ENCODE data around the gene C2orf69. TPM values are rescaled to one million over a fixed set of nuclear protein-coding genes. Genes with fewer than 3 reads are reported as not detected.

C2orf69 gene
- total RNA-seq, 1 experiment from 2014 or later = 22.0 TPM

DNA sequence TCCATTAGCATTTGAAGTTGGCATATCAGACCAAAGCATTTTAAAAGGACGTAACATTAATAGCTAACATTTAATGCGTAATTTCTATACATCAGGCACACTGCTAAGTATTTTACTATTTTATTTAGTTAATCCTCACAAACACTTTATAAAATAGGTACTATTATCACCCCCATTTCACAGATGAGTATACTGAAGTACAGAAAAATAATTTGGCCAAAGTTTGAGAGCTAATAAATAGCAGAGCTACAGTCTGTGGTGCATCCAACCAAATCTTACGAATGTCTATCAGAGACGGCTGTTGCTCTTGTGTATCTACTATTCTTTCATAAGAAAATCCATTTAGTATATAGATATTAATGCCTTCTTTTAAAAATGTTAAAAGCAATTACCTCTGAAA lies 32.3 kb downstream of the C2orf69 start:
- H2BK20ac ChIP-seq (ENCODE audit: low read depth, low read length, poor library complexity, severe bottlenecking) = no peak overlapping the region
- H2BK5ac ChIP-seq (ENCODE audit: insufficient read length, low read length) = no peak overlapping the region
- no peak overlapping the region for H2BK12ac ChIP-seq (ENCODE audit: insufficient read length, low read depth, low read length)
- no peak overlapping the region for H4K8ac ChIP-seq (replicated peaks; ENCODE audit: insufficient read length, low read depth, low read length)
- H3K18ac ChIP-seq (ENCODE audit: insufficient read length, low read depth, low read length) = no peak overlapping the region
- H2AFZ ChIP-seq (ENCODE audit: low read length) = no peak overlapping the region
- H3K4me1 Mint-ChIP-seq = no peaks in the 10 kb centered on the region
- no peak overlapping the region for H4K5ac ChIP-seq (ENCODE audit: insufficient read length, low read depth, low read length)
- H3K27ac Mint-ChIP-seq = no peak overlapping the region
- H3K9me3 ChIP-seq (ENCODE audit: control insufficient read depth, low read depth, low read length) = no peaks in the 10 kb centered on the region
- H3T11ph ChIP-seq (ENCODE audit: low read length) = no peak overlapping the region
- no peaks in the 10 kb centered on the region for H3K79me2 ChIP-seq (ENCODE audit: insufficient read depth, low read length)
- H2AK5ac ChIP-seq (ENCODE audit: insufficient read length, low read length) = no peak overlapping the region
- no peaks in the 10 kb centered on the region for H3K23me2 ChIP-seq (ENCODE audit: insufficient read length, low read depth, low read length, poor library complexity, severe bottlenecking)
- H3K9ac ChIP-seq (ENCODE audit: extremely low read depth, insufficient read length, low read length) = no peak overlapping the region
- H3K23ac ChIP-seq (ENCODE audit: insufficient read length, low read depth, low read length) = no peak overlapping the region
- H3K27me3 Mint-ChIP-seq (ENCODE audit: low read depth) = no peaks in the 10 kb centered on the region
- no peak overlapping the region for H4K91ac ChIP-seq (ENCODE audit: insufficient read length, low read depth, low read length)
- TF ChIP-seq, protein P1, sequence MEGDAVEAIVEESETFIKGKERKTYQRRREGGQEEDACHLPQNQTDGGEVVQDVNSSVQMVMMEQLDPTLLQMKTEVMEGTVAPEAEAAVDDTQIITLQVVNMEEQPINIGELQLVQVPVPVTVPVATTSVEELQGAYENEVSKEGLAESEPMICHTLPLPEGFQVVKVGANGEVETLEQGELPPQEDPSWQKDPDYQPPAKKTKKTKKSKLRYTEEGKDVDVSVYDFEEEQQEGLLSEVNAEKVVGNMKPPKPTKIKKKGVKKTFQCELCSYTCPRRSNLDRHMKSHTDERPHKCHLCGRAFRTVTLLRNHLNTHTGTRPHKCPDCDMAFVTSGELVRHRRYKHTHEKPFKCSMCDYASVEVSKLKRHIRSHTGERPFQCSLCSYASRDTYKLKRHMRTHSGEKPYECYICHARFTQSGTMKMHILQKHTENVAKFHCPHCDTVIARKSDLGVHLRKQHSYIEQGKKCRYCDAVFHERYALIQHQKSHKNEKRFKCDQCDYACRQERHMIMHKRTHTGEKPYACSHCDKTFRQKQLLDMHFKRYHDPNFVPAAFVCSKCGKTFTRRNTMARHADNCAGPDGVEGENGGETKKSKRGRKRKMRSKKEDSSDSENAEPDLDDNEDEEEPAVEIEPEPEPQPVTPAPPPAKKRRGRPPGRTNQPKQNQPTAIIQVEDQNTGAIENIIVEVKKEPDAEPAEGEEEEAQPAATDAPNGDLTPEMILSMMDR (conservative IDR thresholded peaks at IDR 0.05) = no peak
- H4K20me1 ChIP-seq (ENCODE audit: control insufficient read depth, insufficient read depth, insufficient read length) = no peaks in the 10 kb centered on the region
- no peak for DNase-seq
- no peak overlapping the region for H3K4me2 ChIP-seq (ENCODE audit: insufficient read depth, insufficient read length, low read length)
- H3K14ac ChIP-seq (ENCODE audit: insufficient read depth, low read length) = no peak overlapping the region
- no CpG with 5 or more reads among the region's 4 CpGs for WGBS (ENCODE audit: extremely low coverage, insufficient read length, low lambda C conversion rate)
- no peak overlapping the region for H3K4me3 Mint-ChIP-seq
- H3K4ac ChIP-seq (ENCODE audit: low read depth, low read length) = no peak overlapping the region
- H3K79me1 ChIP-seq (ENCODE audit: insufficient read depth, low read depth, low read length, poor library complexity, severe bottlenecking) = no peaks in the 10 kb centered on the region
- no peak overlapping the region for H2BK15ac ChIP-seq (ENCODE audit: low read depth, low read length)
- no peak overlapping the region for H2BK120ac ChIP-seq (ENCODE audit: low read depth, low read length, poor library complexity, severe bottlenecking)
- H3K36me3 Mint-ChIP-seq (ENCODE audit: insufficient read depth in 1 of 3, low read depth in 3 of 3) = peaks cover 27 to 69% (median 66%) of the 10 kb centered on the region in 3 experiments
- no peaks in the 10 kb centered on the region for H3K4me1 ChIP-seq (ENCODE audit: insufficient read depth, low read length)
- no peaks in the 10 kb centered on the region for H3K27me3 ChIP-seq (ENCODE audit: insufficient read depth, low read length)
- H3K9me3 Mint-ChIP-seq = no peaks in the 10 kb centered on the region
- no peak overlapping the region for H3K56ac ChIP-seq (ENCODE audit: insufficient read length, low read depth, low read length)
- no peak overlapping the region for H3K27ac ChIP-seq (ENCODE audit: insufficient read length, low read depth, low read length)

Measured in H9 (cell line).